ENCODE results near the gene EPN1.
A peak's percentile ranks its signal among the peaks of the same experiment; 100 is the strongest.

Gene EPN1

GRCh38 chr19:55674841-55675660, at the start of gene EPN1:
Gene EPN1, plus strand, starts transcription at chr19:55675226. Its CDS starts 3,402 bp downstream, at chr19:55678628.
- Histone ChIP-seq H3K9me3 (no peaks in the 10 kb centered on the region), H3K4me1 (ENCODE audit: control insufficient read depth in 1 of 2, insufficient read depth in 1 of 2, low read depth in 1 of 2, low read length in 1 of 2) (peaks cover 35% of the 10 kb centered on the region in 2 experiments), H3K36me3 (peaks cover 52% of the 10 kb centered on the region), H3K4me3 (ENCODE audit: low read depth in 1 of 2, low read length in 1 of 2) (peak within 1 kb of the TSS; percentile 78 to 81), H3K27ac (peak within 1 kb of the TSS; percentile 95), H3K27me3 (no peaks in the 10 kb centered on the region)
- peak; percentile 13 for TF ChIP-seq CTCF (IDR thresholded peaks at IDR 0.05)

- TF ChIP-seq CTCF (IDR thresholded peaks at IDR 0.05), result no peak
- no peak overlapping the region for H3K27ac ChIP-seq
- no peaks in the 10 kb centered on the region for H3K27me3 ChIP-seq
- no peaks in the 10 kb centered on the region for H3K9me3 ChIP-seq
- no peak overlapping the region for H3K4me3 ChIP-seq (ENCODE audit: low read depth in 1 of 2, low read length in 1 of 2)
- H3K36me3 ChIP-seq, result peaks cover 9% of the 10 kb centered on the region
- peaks cover 35 to 39% of the 10 kb centered on the region in 2 experiments for H3K4me1 ChIP-seq (ENCODE audit: control insufficient read depth in 1 of 2, insufficient read depth in 1 of 2, low read depth in 1 of 2, low read length in 1 of 2)
Observed at GRCh38 chr19:55626350-55626749, 48.7 kb upstream of the EPN1 start.

GRCh38 chr19:55632463-55632834, 42.6 kb upstream of the EPN1 start:
- peak; percentile 88 for TF ChIP-seq CTCF (IDR thresholded peaks at IDR 0.05)
- Histone ChIP-seq H3K4me1 (ENCODE audit: control insufficient read depth in 1 of 2, insufficient read depth in 1 of 2, low read depth in 1 of 2, low read length in 1 of 2) (peaks cover 36 to 45% of the 10 kb centered on the region in 2 experiments), H3K27me3 (no peaks in the 10 kb centered on the region), H3K27ac (peak overlapping the region; percentile 49), H3K36me3 (no peaks in the 10 kb centered on the region), H3K4me3 (ENCODE audit: low read depth in 1 of 2, low read length in 1 of 2) (no peak overlapping the region), H3K9me3 (no peaks in the 10 kb centered on the region)

- Histone ChIP-seq H3K9me3 (no peaks in the 10 kb centered on the region), H3K4me3 (ENCODE audit: low read depth in 1 of 2, low read length in 1 of 2) (peak overlapping the region in 1 of 2 experiments; percentile 82), H3K27ac (peak overlapping the region; percentile 93), H3K36me3 (peaks cover 7% of the 10 kb centered on the region), H3K27me3 (no peaks in the 10 kb centered on the region), H3K4me1 (ENCODE audit: control insufficient read depth in 1 of 2, insufficient read depth in 1 of 2, low read depth in 1 of 2, low read length in 1 of 2) (peaks cover 36 to 45% of the 10 kb centered on the region in 2 experiments)
- no peak for TF ChIP-seq CTCF (IDR thresholded peaks at IDR 0.05)
Observed at GRCh38 chr19:55633861-55634260, 41.2 kb upstream of the EPN1 start.

GRCh38 chr19:55635334-55635717, 39.7 kb upstream of the EPN1 start:
- Histone ChIP-seq H3K27ac (peak overlapping the region; percentile 93), H3K9me3 (no peaks in the 10 kb centered on the region), H3K27me3 (peaks cover 9% of the 10 kb centered on the region), H3K4me1 (ENCODE audit: control insufficient read depth in 1 of 2, insufficient read depth in 1 of 2, low read depth in 1 of 2, low read length in 1 of 2) (peaks cover 42 to 51% of the 10 kb centered on the region in 2 experiments), H3K4me3 (ENCODE audit: low read depth in 1 of 2, low read length in 1 of 2) (peak overlapping the region; percentile 74 to 82), H3K36me3 (peaks cover 7% of the 10 kb centered on the region)
- TF ChIP-seq CTCF (IDR thresholded peaks at IDR 0.05), result no peak

Measured in neutrophil (primary cell).